IMR-90 (cell line): Measurements from ENCODE around the gene BTLA.
"Not testable (repeated sequence)": the region's sequence is repeated elsewhere in the genome, so short reads cannot be mapped to it uniquely, and the experiment has no call there.

Source experiments
- BHLHE40 ChIP-seq: fragments of 150-350 bp; IDR thresholded peaks from 2 replicates; pipeline ENCODE4 v1.6.1; 2016; ENCODE audit warnings: mild to moderate bottlenecking, low read depth, low read length
- CHD1 ChIP-seq: IDR thresholded peaks from 2 replicates; pipeline ENCODE4 v1.6.1; 2012; ENCODE audit warnings: low read depth, low read length, improper control_type of control experiment
- FOS ChIP-seq: fragments of 150-350 bp; IDR thresholded peaks from 2 replicates; pipeline ENCODE4 v1.6.1; 2016; ENCODE audit warnings: low read depth, low read length
- MAFK ChIP-seq: IDR thresholded peaks from 2 replicates; pipeline ENCODE4 v1.6.1; 2012; ENCODE audit warnings: low read depth, low read length, improper control_type of control experiment
- MAZ ChIP-seq: IDR thresholded peaks from 2 replicates; pipeline ENCODE4 v1.6.1; 2012; ENCODE audit warnings: low read depth, mild to moderate bottlenecking, low read length, improper control_type of control experiment, moderate library complexity, borderline replicate concordance
- MXI1 ChIP-seq: IDR thresholded peaks from 2 replicates; pipeline ENCODE4 v1.6.1; 2012; ENCODE audit warnings: low read depth, mild to moderate bottlenecking, low read length, moderate library complexity, borderline replicate concordance
- POLR2A ChIP-seq: IDR thresholded peaks from 2 replicates; pipeline ENCODE4 v1.6.1; 2012; ENCODE audit warnings: mild to moderate bottlenecking, low read depth, low read length
- RAD21 ChIP-seq: IDR thresholded peaks from 2 replicates; pipeline ENCODE4 v1.6.1; 2012; ENCODE audit warnings: low read length, improper control_type of control experiment
- RCOR1 ChIP-seq: IDR thresholded peaks from 2 replicates; pipeline ENCODE4 v1.6.1; 2012; ENCODE audit warnings: mild to moderate bottlenecking, low read length, improper control_type of control experiment; ENCODE audit not compliant: insufficient replicate concordance
- SMC3 ChIP-seq: fragments of 150-350 bp; IDR thresholded peaks from 2 replicates; pipeline ENCODE4 v1.6.1; 2016; ENCODE audit warnings: low read depth, mild to moderate bottlenecking, antibody characterized with exemption, low read length, moderate library complexity
- TF ChIP-seq, protein P1 (sequence below): conservative IDR thresholded peaks from 2 replicates; pipeline ENCODE4 v1.5.1; 2012; ENCODE audit warnings: mild to moderate bottlenecking, low read depth, low read length, improper control_type of control experiment
- TF ChIP-seq, protein P2 (sequence below): fragments of 150-350 bp; IDR thresholded peaks from 2 replicates; pipeline ENCODE4 v1.6.1; 2016; ENCODE audit warnings: low read depth, mild to moderate bottlenecking, low read length, moderate library complexity, borderline replicate concordance
- TF ChIP-seq, protein P3 (sequence below): fragments of 150-350 bp; IDR thresholded peaks from 2 replicates; pipeline ENCODE4 v1.6.1; 2017; ENCODE audit warnings: mild to moderate bottlenecking, antibody characterized with exemption, low read length, low read depth

DNA sequence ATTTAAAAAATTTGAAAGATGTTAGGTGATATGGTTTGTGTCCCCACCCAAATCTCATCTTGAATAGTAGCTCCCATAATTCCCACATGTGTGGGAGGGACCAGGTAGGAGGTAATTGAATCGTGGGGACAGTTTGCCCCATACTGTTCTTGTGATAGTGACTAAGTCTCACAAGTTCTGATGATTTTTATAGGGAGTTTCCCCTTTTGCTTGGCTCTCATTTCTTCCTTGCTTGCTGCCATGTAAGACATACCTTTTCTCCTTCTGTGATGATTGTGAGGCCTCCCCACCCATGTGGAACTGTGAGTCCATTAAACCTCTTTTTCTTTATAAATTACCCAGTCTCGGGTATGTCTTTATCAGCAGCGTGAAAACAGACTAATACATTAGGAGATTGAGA, 19.7 kb upstream of the BTLA start:
- TF ChIP-seq POLR2A, MAFK, BHLHE40, FOS, RCOR1, RAD21, SMC3, CHD1, MXI1, MAZ: not testable (repeated sequence)
- TF ChIP-seq, protein P1, sequence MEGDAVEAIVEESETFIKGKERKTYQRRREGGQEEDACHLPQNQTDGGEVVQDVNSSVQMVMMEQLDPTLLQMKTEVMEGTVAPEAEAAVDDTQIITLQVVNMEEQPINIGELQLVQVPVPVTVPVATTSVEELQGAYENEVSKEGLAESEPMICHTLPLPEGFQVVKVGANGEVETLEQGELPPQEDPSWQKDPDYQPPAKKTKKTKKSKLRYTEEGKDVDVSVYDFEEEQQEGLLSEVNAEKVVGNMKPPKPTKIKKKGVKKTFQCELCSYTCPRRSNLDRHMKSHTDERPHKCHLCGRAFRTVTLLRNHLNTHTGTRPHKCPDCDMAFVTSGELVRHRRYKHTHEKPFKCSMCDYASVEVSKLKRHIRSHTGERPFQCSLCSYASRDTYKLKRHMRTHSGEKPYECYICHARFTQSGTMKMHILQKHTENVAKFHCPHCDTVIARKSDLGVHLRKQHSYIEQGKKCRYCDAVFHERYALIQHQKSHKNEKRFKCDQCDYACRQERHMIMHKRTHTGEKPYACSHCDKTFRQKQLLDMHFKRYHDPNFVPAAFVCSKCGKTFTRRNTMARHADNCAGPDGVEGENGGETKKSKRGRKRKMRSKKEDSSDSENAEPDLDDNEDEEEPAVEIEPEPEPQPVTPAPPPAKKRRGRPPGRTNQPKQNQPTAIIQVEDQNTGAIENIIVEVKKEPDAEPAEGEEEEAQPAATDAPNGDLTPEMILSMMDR, result not testable (repeated sequence)
- TF ChIP-seq, protein P2, sequence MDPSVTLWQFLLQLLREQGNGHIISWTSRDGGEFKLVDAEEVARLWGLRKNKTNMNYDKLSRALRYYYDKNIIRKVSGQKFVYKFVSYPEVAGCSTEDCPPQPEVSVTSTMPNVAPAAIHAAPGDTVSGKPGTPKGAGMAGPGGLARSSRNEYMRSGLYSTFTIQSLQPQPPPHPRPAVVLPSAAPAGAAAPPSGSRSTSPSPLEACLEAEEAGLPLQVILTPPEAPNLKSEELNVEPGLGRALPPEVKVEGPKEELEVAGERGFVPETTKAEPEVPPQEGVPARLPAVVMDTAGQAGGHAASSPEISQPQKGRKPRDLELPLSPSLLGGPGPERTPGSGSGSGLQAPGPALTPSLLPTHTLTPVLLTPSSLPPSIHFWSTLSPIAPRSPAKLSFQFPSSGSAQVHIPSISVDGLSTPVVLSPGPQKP, result not testable (repeated sequence)
- TF ChIP-seq, protein P3, sequence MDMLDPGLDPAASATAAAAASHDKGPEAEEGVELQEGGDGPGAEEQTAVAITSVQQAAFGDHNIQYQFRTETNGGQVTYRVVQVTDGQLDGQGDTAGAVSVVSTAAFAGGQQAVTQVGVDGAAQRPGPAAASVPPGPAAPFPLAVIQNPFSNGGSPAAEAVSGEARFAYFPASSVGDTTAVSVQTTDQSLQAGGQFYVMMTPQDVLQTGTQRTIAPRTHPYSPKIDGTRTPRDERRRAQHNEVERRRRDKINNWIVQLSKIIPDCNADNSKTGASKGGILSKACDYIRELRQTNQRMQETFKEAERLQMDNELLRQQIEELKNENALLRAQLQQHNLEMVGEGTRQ, result not testable (repeated sequence)
